Tibial artery (tissue), 4 donors: ENCODE measurements around the gene RNF213.

Experiments used
- DNase-seq, 2 donors: peaks; one replicate each; pipeline ENCODE4 v3.0.0-alpha.2; 2019
- H3K27ac ChIP-seq, 2 donors: fragments of 200-600 bp; sonication (generic) in 1 of 2; 1 replicate in 1 of 2; 2 replicates in 1 of 2; pipeline ENCODE4 v1.5.1; 2018 to 2019; ENCODE audit warnings: mild to moderate bottlenecking in 1 of 2
- H3K27me3 ChIP-seq, 2 donors: fragments of 200-600 bp; sonication (generic) in 1 of 2; one replicate each; pipeline versions ENCODE4 v1.5.1 to v1.6.0; 2016 to 2019
- H3K36me3 ChIP-seq, 3 donors: fragments of 200-600 bp; sonication (generic) in 2 of 3; one replicate each; pipeline ENCODE4 v1.5.1; 2016 to 2019; ENCODE audit warnings: mild to moderate bottlenecking in 2 of 3
- H3K4me1 ChIP-seq, 4 donors: fragments of 200-600 bp; sonication (generic) in 2 of 4; 1 replicate in 3 of 4; 2 replicates in 1 of 4; pipeline ENCODE4 v1.5.1; 2016 to 2019
- H3K4me3 ChIP-seq, 2 donors: fragments of 200-600 bp; sonication (generic) in 1 of 2; 1 replicate in 1 of 2; 2 replicates in 1 of 2; pipeline ENCODE4 v1.5.1; 2018 to 2019; ENCODE audit warnings: mild to moderate bottlenecking in 2 of 2
- H3K9me3 ChIP-seq, 3 donors: fragments of 200-600 bp; sonication (generic) in 1 of 3; one replicate each; pipeline ENCODE4 v1.5.1; 2016 to 2019
- intact Hi-C: fragments of 100-400 bp; cut with DNase I; formaldehyde crosslinking; loops from one replicate; pipeline ENCODE4 v1.15.0; 2023; ENCODE audit warnings: low total_unique reads
- TF ChIP-seq, protein P1 (sequence below), 2 experiments: fragments of 200-600 bp in 1 of 2; fragments of 450-650 bp in 1 of 2; IDR thresholded peaks; one replicate each; pipeline ENCODE4 v1.5.1; 2017 to 2019; ENCODE audit warnings: antibody characterized with exemption in 2 of 2, mild to moderate bottlenecking in 1 of 2, moderate library complexity in 1 of 2

Gene RNF213

GRCh38 chr17:80227156-80227555 lies 33.5 kb upstream of the RNF213 start:
- Histone ChIP-seq H3K36me3 (peaks cover 18 to 72% (median 59%) of the 10 kb centered on the region in 3 donors), H3K27me3 (no peaks in the 10 kb centered on the region)

GRCh38 chr17:80227666-80228065 lies 33.0 kb upstream of the RNF213 start:
- Histone ChIP-seq H3K27me3 (no peaks in the 10 kb centered on the region), H3K27ac (no peak overlapping the region), H3K36me3 (peaks cover 22 to 77% (median 64%) of the 10 kb centered on the region in 3 donors), H3K4me1 (peaks cover 0 to 1% (median under 1%) of the 10 kb centered on the region in 4 donors), H3K9me3 (peaks cover 0 to 15% (median 12%) of the 10 kb centered on the region in 3 donors), H3K4me3 (no peak overlapping the region)
- TF ChIP-seq, protein P1, sequence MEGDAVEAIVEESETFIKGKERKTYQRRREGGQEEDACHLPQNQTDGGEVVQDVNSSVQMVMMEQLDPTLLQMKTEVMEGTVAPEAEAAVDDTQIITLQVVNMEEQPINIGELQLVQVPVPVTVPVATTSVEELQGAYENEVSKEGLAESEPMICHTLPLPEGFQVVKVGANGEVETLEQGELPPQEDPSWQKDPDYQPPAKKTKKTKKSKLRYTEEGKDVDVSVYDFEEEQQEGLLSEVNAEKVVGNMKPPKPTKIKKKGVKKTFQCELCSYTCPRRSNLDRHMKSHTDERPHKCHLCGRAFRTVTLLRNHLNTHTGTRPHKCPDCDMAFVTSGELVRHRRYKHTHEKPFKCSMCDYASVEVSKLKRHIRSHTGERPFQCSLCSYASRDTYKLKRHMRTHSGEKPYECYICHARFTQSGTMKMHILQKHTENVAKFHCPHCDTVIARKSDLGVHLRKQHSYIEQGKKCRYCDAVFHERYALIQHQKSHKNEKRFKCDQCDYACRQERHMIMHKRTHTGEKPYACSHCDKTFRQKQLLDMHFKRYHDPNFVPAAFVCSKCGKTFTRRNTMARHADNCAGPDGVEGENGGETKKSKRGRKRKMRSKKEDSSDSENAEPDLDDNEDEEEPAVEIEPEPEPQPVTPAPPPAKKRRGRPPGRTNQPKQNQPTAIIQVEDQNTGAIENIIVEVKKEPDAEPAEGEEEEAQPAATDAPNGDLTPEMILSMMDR (IDR thresholded peaks at IDR 0.05), result no peak
- intact Hi-C loops, result no loop called here
- DNase-seq, result no peak

More at GRCh38 chr17:80227156-80227555, 33.5 kb upstream of the RNF213 start:
- H3K27ac ChIP-seq, result no peak overlapping the region
- TF ChIP-seq, protein P1 (IDR thresholded peaks at IDR 0.05), result no peak
- intact Hi-C loops, result no loop called here
- no peak overlapping the region for H3K4me3 ChIP-seq
- no peak for DNase-seq
- peaks cover 0 to 9% (median 7%) of the 10 kb centered on the region in 3 donors for H3K9me3 ChIP-seq
- H3K4me1 ChIP-seq, result peaks cover 0 to 6% (median 3%) of the 10 kb centered on the region in 4 donors

DNA sequence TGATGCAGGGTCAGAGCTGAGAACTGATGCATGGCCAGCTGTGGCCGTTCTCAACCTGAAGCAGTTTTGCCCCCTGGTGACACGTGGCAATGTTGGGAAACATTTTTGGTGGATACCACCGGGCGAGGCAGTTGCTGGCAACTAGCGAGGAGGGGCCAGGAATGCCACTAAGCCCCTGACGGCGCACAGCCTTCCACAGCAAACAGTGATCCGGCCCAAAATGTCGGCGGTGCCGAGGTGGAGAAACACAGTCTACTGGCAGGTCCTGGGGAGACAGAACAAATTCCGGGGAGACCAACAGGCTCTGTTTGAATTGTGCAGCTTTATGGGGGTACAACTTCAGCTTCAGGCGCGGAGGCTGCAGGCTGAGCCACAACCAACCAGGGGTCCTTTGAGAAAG lies 32.2 kb upstream of the RNF213 start:
- H3K4me3 ChIP-seq, result no peak overlapping the region

GRCh38 chr17:80229011-80229410 lies 31.6 kb upstream of the RNF213 start:
- no peak for DNase-seq
- H3K9me3 ChIP-seq, result peaks cover 0 to 21% (median 19%) of the 10 kb centered on the region in 3 donors
- no peaks in the 10 kb centered on the region for H3K27me3 ChIP-seq
- no peaks in the 10 kb centered on the region for H3K4me1 ChIP-seq
- H3K4me3 ChIP-seq, result no peak overlapping the region
- TF ChIP-seq, protein P1 (IDR thresholded peaks at IDR 0.05), result no peak
- H3K27ac ChIP-seq, result no peak overlapping the region
- intact Hi-C loops, result no loop called here
- H3K36me3 ChIP-seq, result peaks cover 35 to 84% (median 74%) of the 10 kb centered on the region in 3 donors

More for the DNA sequence above, 32.2 kb upstream of the RNF213 start:
- TF ChIP-seq, protein P1 (IDR thresholded peaks at IDR 0.05), result no peak
- Histone ChIP-seq H3K36me3 (peaks cover 30 to 79% (median 72%) of the 10 kb centered on the region in 3 donors), H3K27ac (no peak overlapping the region), H3K27me3 (no peaks in the 10 kb centered on the region), H3K4me1 (no peaks in the 10 kb centered on the region), H3K9me3 (peaks cover 0 to 19% (median 19%) of the 10 kb centered on the region in 3 donors)
- intact Hi-C loops, result no loop called here
- DNase-seq, result no peak

DNA sequence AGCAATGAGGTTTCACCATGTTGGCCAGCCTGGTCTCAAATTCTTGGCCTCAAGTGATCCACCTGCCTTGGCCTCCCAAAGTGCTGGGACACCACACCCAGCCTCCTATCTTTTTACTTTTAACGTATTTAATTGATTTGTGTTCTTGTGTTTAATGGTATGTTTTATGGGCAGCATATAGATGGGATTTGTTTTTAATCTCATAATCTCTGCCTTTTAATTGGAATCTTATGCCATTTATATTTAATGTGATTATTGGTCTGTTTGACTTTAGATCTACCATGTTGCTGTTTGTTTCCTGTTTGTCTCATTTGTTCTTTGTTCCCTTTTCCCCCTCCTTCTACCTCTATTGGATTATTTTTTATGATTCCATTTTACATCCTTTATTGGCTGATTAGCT lies 28.2 kb upstream of the RNF213 start:
- intact Hi-C loops, result no loop called here
- Histone ChIP-seq H3K4me3 (no peak overlapping the region), H3K9me3 (peaks cover 0 to 24% (median 19%) of the 10 kb centered on the region in 3 donors), H3K27ac (no peak overlapping the region), H3K36me3 (peaks cover 44 to 89% (median 83%) of the 10 kb centered on the region in 3 donors), H3K4me1 (no peaks in the 10 kb centered on the region), H3K27me3 (no peaks in the 10 kb centered on the region)
- TF ChIP-seq, protein P1 (IDR thresholded peaks at IDR 0.05), result no peak
- DNase-seq, result no peak

GRCh38 chr17:80233202-80233601 lies 27.4 kb upstream of the RNF213 start:
- no peak for DNase-seq
- Histone ChIP-seq H3K4me1 (no peaks in the 10 kb centered on the region), H3K27me3 (no peaks in the 10 kb centered on the region), H3K4me3 (no peak overlapping the region), H3K27ac (no peak overlapping the region), H3K36me3 (peaks cover 50 to 89% (median 83%) of the 10 kb centered on the region in 3 donors), H3K9me3 (peaks cover 0 to 24% (median 19%) of the 10 kb centered on the region in 3 donors)
- TF ChIP-seq, protein P1 (IDR thresholded peaks at IDR 0.05), result no peak
- intact Hi-C loops, result no loop called here
